Measurements from ENCODE around the gene TMEM220.
"Not testable (repeated sequence)": the region's sequence is repeated elsewhere in the genome, so short reads cannot be mapped to it uniquely, and the experiment has no call there.

The TMEM220 gene

DNA sequence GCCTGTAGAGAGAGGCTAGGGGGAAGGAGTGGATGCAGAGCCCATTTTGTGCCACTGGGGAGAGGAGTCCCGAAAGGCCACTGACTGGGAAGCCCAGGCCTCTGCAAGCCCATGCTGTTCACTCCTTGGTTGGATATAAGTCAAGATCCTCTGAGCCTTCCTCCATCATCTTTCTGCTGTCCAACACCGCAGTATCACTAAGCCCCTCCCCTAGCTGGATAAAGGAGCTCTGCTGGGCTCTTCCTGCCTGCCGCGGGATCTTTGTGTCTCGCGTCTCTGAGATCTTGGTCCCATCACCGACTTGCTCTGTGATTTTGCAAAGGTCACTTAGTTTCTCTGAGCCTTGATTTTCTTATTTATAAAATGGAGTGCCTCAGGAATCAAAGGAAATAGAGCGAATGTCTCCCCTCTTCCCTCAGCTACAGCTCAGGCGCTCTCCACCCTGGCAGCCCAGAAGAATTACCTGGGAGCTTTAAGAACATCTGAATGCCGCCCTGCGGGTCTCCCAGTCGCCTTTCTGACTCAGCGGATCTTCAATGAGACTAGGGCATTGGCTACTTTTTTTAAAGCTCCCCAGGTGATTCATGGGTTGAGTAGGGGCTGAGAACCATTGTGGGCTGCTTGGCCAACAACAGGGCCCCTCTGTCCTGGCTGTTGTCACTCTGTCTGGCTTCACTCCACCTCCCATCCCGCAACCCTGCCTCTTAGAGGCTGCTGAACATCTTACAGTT is 25.2 kb upstream of the TMEM220 start:
- no peak for DNase-seq (ENCODE audit: low read depth in 2 of 2)

GRCh38 chr17:10754109-10754508 is 24.3 kb upstream of the TMEM220 start:
- DNase-seq (ENCODE audit: low read depth in 2 of 2): no peak

GRCh38 chr17:10752696-10753095 is 22.9 kb upstream of the TMEM220 start:
- DNase-seq (ENCODE audit: low read depth in 2 of 2): no peak

- DNase-seq (ENCODE audit: low read depth in 2 of 2): no peak
Observed at GRCh38 chr17:10751563-10751962, 21.7 kb upstream of the TMEM220 start.

DNA sequence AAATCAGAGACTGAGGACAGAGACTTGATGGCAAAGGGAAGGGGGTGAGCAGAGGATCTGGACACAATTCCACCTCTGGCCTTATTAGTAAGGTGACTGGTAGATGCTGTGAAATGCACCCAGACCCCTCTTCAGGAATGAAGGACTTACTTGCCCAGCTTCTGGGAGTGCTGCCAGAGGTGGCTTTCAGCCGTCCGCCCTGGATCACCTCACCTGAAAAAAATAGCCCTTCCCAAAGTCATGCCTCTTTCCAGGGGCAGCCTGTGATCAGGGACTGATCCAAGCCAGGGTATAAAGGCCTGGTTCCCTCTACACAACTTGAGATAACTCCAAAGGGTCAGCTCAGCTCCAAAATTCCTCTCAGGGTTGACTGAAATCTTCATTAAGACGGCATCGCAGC is 20.4 kb upstream of the TMEM220 start:
- no peak for DNase-seq (ENCODE audit: low read depth in 2 of 2)

GRCh38 chr17:10748531-10749181 is 18.8 kb upstream of the TMEM220 start:
- DNase-seq (ENCODE audit: low read depth in 2 of 2): no peak

DNA sequence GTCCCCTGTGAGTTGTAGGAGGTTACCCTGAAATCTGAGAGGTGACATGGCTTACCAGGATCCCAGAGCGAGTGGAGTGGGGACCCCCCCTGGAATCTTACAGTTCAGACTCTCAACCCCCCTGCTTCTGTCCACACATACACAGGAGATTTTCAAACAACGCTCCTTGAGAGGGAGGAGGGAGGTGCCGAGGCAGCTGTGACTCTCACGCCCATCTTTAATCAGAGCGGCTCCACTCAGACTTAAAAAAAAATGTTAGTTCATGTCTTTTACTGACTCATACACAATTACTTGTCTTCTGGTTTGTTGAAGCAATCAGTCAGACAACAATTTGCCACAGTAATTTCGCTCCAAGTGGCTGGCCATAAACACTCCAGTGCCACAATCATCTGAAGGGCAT is 15.4 kb upstream of the TMEM220 start:
- DNase-seq (ENCODE audit: low read depth in 2 of 2): no peak

GRCh38 chr17:10744501-10745000 is 14.7 kb upstream of the TMEM220 start:
- no peak for DNase-seq (ENCODE audit: low read depth in 2 of 2)

- DNase-seq (ENCODE audit: low read depth in 2 of 2): no peak
Observed at GRCh38 chr17:10743316-10744009, 13.6 kb upstream of the TMEM220 start.

DNA sequence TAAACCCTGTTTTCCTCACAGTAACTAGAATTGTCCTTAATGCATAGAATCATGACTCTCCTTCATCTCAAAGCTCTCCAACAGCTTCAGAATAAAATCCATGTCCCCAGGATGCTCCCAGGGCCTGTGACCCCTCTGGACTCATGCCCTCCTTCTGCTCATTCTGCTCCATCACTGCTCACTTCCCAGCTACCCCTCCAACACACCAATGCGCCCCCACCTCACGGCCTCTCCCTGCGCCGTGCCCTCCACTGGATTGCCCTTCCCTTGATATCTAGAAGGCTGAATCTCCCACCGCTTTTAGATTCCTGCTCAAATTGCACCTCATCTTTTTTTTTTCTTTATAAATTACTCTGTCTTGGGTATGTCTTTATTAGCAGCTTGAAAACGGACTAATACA is 12.6 kb upstream of the TMEM220 start:
- no peak for DNase-seq (ENCODE audit: low read depth in 2 of 2)

- no peak for DNase-seq (ENCODE audit: low read depth in 2 of 2)
Observed at GRCh38 chr17:10741416-10742135, 11.8 kb upstream of the TMEM220 start.

- DNase-seq (ENCODE audit: low read depth in 2 of 2): no peak
Observed at GRCh38 chr17:10739386-10739785, 9.6 kb upstream of the TMEM220 start.

GRCh38 chr17:10738521-10739258 is 8.9 kb upstream of the TMEM220 start:
- no peak for DNase-seq (ENCODE audit: low read depth in 2 of 2)

DNA sequence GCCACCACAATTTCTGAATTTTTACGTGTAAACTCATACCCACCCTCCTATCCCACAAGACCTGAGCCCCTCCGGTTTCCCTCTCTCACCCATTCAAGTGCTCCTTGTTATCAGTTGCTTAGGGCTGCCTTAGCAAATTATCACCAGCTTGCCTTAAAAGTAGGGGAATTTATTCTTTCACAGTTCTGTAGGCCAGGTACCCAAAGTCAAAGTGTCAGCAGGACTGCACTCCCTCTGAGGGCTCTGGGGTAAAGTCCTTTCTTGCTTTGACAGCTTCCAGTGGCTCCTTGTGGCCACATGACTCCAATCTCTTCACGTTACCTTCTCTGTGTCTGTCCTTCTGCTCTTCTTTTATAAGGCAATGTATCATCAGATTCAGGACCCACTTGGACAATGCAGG is 7.9 kb upstream of the TMEM220 start:
- no peak for DNase-seq (ENCODE audit: low read depth in 2 of 2)

DNA sequence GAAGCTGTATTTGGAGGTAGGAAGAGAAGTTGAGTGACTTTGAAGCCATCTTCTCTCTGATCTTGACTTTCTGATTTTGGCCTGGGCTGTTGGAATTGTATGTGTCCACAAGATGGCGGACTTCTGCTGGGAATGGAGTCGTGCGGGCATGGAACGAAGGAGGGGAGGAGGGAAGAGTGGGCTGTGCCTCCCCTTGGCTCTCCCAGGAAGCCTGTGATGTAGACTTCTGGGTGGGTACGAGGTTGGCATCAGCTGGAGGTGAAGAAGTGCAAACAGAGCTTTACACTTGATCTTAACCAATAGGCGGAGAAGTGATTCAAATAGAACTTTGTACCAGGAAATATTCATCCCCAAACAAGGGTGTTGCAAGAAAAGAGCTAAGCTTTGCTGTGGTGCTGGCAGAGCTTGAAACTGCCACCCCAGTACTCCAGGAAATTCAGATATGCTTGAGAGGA is 7.4 kb upstream of the TMEM220 start:
- no peak for DNase-seq (ENCODE audit: low read depth in 2 of 2)

- DNase-seq (ENCODE audit: low read depth in 2 of 2): no peak
Observed at GRCh38 chr17:10735821-10736220, 6.0 kb upstream of the TMEM220 start.

DNA sequence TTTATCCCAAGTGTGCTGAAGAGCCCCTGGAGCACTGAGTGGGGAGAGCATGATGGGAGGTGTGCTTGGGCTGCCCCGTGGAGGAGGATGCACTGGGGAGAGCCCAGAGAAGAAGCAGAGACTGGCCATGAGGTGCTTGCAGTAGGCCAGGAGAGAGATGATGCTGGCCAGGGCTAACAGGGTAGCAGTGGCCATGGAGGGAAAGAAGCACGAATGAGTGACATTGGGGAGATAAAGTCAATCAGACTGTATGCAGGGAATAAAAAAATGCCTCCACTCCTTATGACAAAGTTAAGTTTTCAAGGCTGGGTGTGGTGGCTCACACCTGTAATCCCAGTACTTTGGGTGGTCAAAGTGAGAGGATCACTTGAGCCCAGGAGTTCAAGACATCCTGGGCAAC is 5.4 kb upstream of the TMEM220 start:
- DNase-seq (ENCODE audit: low read depth in 2 of 2): no peak

DNA sequence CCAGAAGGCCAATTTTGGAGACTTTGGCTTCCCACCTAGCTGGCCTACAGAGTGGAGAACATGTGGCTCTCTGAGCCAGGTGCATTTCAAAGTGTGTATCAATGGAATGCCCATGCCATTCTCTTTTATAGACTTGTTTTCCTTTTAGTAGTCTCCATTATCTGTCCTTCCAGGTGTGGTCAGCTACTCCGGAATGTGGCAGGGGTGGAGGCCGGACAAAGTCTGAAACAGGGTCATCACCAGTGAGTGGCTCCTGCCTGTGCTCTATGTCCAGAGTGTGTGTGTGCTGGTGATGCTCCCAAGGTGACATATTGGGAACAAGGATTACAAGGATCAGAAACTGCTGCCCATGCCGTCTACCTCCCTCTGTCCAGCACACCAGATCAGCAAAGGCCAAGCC is 3.8 kb upstream of the TMEM220 start:
- DNase-seq (ENCODE audit: low read depth in 2 of 2): no peak

DNA sequence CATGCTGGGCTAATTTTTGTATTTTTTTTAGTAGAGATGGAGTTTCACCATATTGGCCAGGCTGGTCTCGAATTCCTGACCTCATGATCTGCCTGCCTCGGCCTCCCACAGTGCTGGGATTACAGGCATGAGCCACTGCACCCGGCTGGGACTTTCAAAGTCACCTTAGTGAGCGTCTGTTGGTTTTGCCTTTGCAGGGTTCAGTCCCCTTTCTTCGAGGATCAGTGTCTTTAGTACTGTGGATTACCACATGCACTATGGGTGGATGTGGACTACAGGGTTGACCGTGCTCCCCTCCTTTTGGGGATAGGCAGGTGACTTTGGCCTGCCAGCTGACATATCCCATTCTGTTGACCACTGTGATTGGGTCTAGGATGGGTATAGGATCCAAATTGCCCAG is 2.3 kb upstream of the TMEM220 start:
- not testable (repeated sequence) for DNase-seq (ENCODE audit: low read depth in 2 of 2)

DNA sequence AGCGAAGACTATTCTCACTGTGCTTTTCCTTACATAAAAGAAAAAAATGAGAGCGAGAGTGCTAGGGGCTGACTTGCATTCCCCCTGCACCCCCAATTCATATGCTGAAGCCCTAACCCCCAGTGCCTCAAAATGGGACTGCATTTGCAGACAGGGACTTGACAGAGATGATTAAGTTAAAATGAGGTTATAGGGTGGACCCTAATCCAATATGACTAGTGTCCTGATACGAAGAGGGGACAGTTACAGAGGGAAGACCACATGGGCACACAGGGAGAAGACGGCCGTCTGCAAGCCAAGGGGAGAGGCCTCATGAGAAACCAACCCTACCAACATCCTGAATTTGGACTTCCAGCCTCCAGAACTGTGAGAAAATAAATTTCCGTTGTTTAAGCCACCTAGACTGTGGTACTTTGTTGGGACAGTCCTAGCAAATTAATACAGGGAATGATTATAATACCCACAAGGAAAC is 1.6 kb upstream of the TMEM220 start:
- no peak for DNase-seq (ENCODE audit: low read depth in 2 of 2)

DNA sequence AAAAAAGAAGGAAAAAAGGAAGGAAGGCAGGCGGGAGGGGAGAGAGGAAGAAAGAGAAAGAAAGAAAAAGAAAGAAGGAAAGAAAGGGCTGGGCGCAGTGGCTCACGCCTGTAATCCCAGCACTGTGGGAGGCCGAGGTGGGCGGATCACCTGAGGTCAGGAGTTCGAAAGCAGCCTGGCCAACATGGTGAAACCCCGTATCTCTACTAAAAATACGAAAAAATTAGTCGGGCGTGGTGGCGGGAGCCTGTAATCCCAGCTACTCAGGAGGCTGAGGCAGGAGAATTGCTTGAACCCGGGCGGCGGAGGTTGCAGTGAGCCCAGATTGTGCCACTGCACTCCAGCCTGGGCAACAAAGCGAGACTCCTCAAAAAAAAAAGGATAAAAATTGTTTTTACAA is 424 bp upstream of the TMEM220 start:
- not testable (repeated sequence) for DNase-seq (ENCODE audit: low read depth in 2 of 2)

Measured in stimulated activated CD8-positive, alpha-beta memory T cell treated with anti-CD3 and anti-CD28 coated beads, Interleukin-7, amount 100 ng/mL, for 1 hour (primary cell).